T-helper 17 cell (primary cell): Measurements from ENCODE around the gene MLLT6. TPM values are rescaled to one million over a fixed set of nuclear protein-coding genes. Genes with fewer than 3 reads are reported as not detected.

ENCODE experiments used
- ATAC-seq: fragments of 150-1000 bp; cut with Tn5 transposase; 2 replicates; pipeline ENCODE4 v1.10.0; 2021; ENCODE audit warnings: mild to moderate bottlenecking, moderate library complexity
- DNase-seq, 3 donors: peaks; one replicate each; pipeline versions ENCODE4 v3.0.0 to v3.0.0-alpha.2; 2020 to 2021
- H3K9me3 ChIP-seq: one replicate; pipeline ENCODE4 v1.7.0; 2013; ENCODE audit warnings: low read length, mild to moderate bottlenecking; ENCODE audit not compliant: control insufficient read depth, poor library complexity, severe bottlenecking
- H3K27ac Mint-ChIP-seq: one replicate; pipeline ENCODE4 v1.8.0; 2022; ENCODE audit warnings: mild to moderate bottlenecking, moderate library complexity, mixed read lengths
- H3K27me3 Mint-ChIP-seq: one replicate; pipeline ENCODE4 v1.8.0; 2022; ENCODE audit warnings: mixed read lengths
- H3K36me3 Mint-ChIP-seq: one replicate; pipeline ENCODE4 v1.8.0; 2022; ENCODE audit warnings: low read depth, mixed read lengths
- H3K4me1 Mint-ChIP-seq: one replicate; pipeline ENCODE4 v1.8.0; 2022; ENCODE audit warnings: mild to moderate bottlenecking, mixed read lengths
- H3K4me3 Mint-ChIP-seq: one replicate; pipeline ENCODE4 v1.8.0; 2022; ENCODE audit warnings: mild to moderate bottlenecking, moderate library complexity, mixed read lengths
- total RNA-seq, 4 donors: library from RNA in 2 of 4; stranded (reverse) in 2 of 4; gene quantifications; one replicate each; pipeline ENCODE4 v1.2.3 and lab custom pipeline; 2022 to 2026

Gene MLLT6
- total RNA-seq, 2 donors from 2014 or later, result 304 to 334 TPM

- DNase-seq (no peak), ATAC-seq (no peak)
- Mint-ChIP-seq H3K4me1 (peaks cover 54% of the 10 kb centered on the region), H3K27ac (peak overlapping the region; percentile 95), H3K36me3 (peaks cover 15% of the 10 kb centered on the region), H3K4me3 (peak overlapping the region; percentile 100), H3K27me3 (peaks cover 36% of the 10 kb centered on the region)
- no peaks in the 10 kb centered on the region for H3K9me3 ChIP-seq
Observed at GRCh38 chr17:38750312-38751121, 45.4 kb downstream of the MLLT6 start.

- H3K4me3 Mint-ChIP-seq, result peak overlapping the region; percentile 100
- DNase-seq (no peak), ATAC-seq (no peak)
- peaks cover 57% of the 10 kb centered on the region for H3K4me1 Mint-ChIP-seq
- H3K27me3 Mint-ChIP-seq, result peaks cover 29% of the 10 kb centered on the region
- peak overlapping the region; percentile 95 for H3K27ac Mint-ChIP-seq
- no peaks in the 10 kb centered on the region for H3K9me3 ChIP-seq
- peaks cover 12% of the 10 kb centered on the region for H3K36me3 Mint-ChIP-seq
Observed at GRCh38 chr17:38751144-38751807, 46.2 kb downstream of the MLLT6 start.

GRCh38 chr17:38751808-38752307 is 46.8 kb downstream of the MLLT6 start:
- no peaks in the 10 kb centered on the region for H3K9me3 ChIP-seq
- DNase-seq, result peak; percentile 54 to 78 (median 63)
- peak; percentile 47 for ATAC-seq
- H3K4me1 Mint-ChIP-seq, result peaks cover 51% of the 10 kb centered on the region
- peaks cover 23% of the 10 kb centered on the region for H3K27me3 Mint-ChIP-seq
- H3K36me3 Mint-ChIP-seq, result peaks cover 10% of the 10 kb centered on the region
- H3K27ac Mint-ChIP-seq, result peak overlapping the region; percentile 95
- peak overlapping the region; percentile 100 for H3K4me3 Mint-ChIP-seq

GRCh38 chr17:38752308-38753070 is 47.4 kb downstream of the MLLT6 start, which contains the start of gene PSMB3:
Gene PSMB3 (plus strand): TSS chr17:38752741. CDS start chr17:38752827, 86 bp downstream.
- peak within 1 kb of the TSS; percentile 95 for H3K27ac Mint-ChIP-seq
- no peaks in the 10 kb centered on the region for H3K9me3 ChIP-seq
- ATAC-seq (peak; percentile 91), DNase-seq (peak; percentile 83 to 93 (median 88))
- H3K4me3 Mint-ChIP-seq, result peak within 1 kb of the TSS; percentile 100
- peaks cover 10% of the 10 kb centered on the region for H3K36me3 Mint-ChIP-seq
- H3K27me3 Mint-ChIP-seq, result peaks cover 22% of the 10 kb centered on the region
- peaks cover 50% of the 10 kb centered on the region for H3K4me1 Mint-ChIP-seq

GRCh38 chr17:38753071-38753506 is 48.0 kb downstream of the MLLT6 start:
- H3K9me3 ChIP-seq, result no peaks in the 10 kb centered on the region
- Mint-ChIP-seq H3K4me1 (peaks cover 47% of the 10 kb centered on the region), H3K36me3 (peaks cover 8% of the 10 kb centered on the region), H3K27ac (peak overlapping the region; percentile 95), H3K27me3 (peaks cover 22% of the 10 kb centered on the region), H3K4me3 (peak overlapping the region; percentile 100)
- ATAC-seq (no peak), DNase-seq (no peak)

GRCh38 chr17:38761612-38762011 is 56.5 kb downstream of the MLLT6 start:
- DNase-seq, result no peak
- H3K27me3 Mint-ChIP-seq, result no peaks in the 10 kb centered on the region
- H3K4me3 Mint-ChIP-seq, result no peak overlapping the region
- peaks cover 8% of the 10 kb centered on the region for H3K36me3 Mint-ChIP-seq
- H3K9me3 ChIP-seq, result no peaks in the 10 kb centered on the region
- H3K27ac Mint-ChIP-seq, result peak overlapping the region; percentile 90
- H3K4me1 Mint-ChIP-seq, result peaks cover 15% of the 10 kb centered on the region
- peak; percentile 33 for ATAC-seq

- peak overlapping the region; percentile 90 for H3K27ac Mint-ChIP-seq
- no peaks in the 10 kb centered on the region for H3K27me3 Mint-ChIP-seq
- DNase-seq, result no peak
- no peak overlapping the region for H3K4me3 Mint-ChIP-seq
- H3K4me1 Mint-ChIP-seq, result peaks cover 15% of the 10 kb centered on the region
- no peaks in the 10 kb centered on the region for H3K9me3 ChIP-seq
- H3K36me3 Mint-ChIP-seq, result peaks cover 8% of the 10 kb centered on the region
- ATAC-seq, result no peak
Observed at GRCh38 chr17:38762231-38762630, 57.2 kb downstream of the MLLT6 start.

GRCh38 chr17:38766341-38766740 is 61.3 kb downstream of the MLLT6 start:
- Mint-ChIP-seq H3K27ac (peak overlapping the region; percentile 54), H3K4me1 (peaks cover 15% of the 10 kb centered on the region), H3K36me3 (peaks cover 14% of the 10 kb centered on the region), H3K4me3 (no peak overlapping the region), H3K27me3 (no peaks in the 10 kb centered on the region)
- DNase-seq (no peak), ATAC-seq (no peak)
- no peaks in the 10 kb centered on the region for H3K9me3 ChIP-seq

- H3K36me3 Mint-ChIP-seq, result peaks cover 11% of the 10 kb centered on the region
- DNase-seq, result no peak
- peaks cover 11% of the 10 kb centered on the region for H3K4me1 Mint-ChIP-seq
- H3K9me3 ChIP-seq, result no peaks in the 10 kb centered on the region
- ATAC-seq, result no peak
- peak overlapping the region; percentile 32 for H3K27ac Mint-ChIP-seq
- no peak overlapping the region for H3K4me3 Mint-ChIP-seq
- H3K27me3 Mint-ChIP-seq, result no peaks in the 10 kb centered on the region
Observed at GRCh38 chr17:38768417-38768816, 63.3 kb downstream of the MLLT6 start.

GRCh38 chr17:38773258-38773657 is 68.2 kb downstream of the MLLT6 start:
- H3K36me3 Mint-ChIP-seq, result peaks cover 6% of the 10 kb centered on the region
- ATAC-seq (no peak), DNase-seq (no peak)
- no peak overlapping the region for H3K27ac Mint-ChIP-seq
- H3K4me1 Mint-ChIP-seq, result peaks cover 7% of the 10 kb centered on the region
- H3K9me3 ChIP-seq, result no peaks in the 10 kb centered on the region
- H3K4me3 Mint-ChIP-seq, result no peak overlapping the region
- H3K27me3 Mint-ChIP-seq, result no peaks in the 10 kb centered on the region

GRCh38 chr17:38777641-38778250 is 72.7 kb downstream of the MLLT6 start:
- ATAC-seq (no peak), DNase-seq (no peak)
- Mint-ChIP-seq H3K27me3 (no peaks in the 10 kb centered on the region), H3K4me1 (peaks cover 2% of the 10 kb centered on the region), H3K27ac (no peak overlapping the region), H3K4me3 (no peak overlapping the region), H3K36me3 (peaks cover 3% of the 10 kb centered on the region)
- no peaks in the 10 kb centered on the region for H3K9me3 ChIP-seq
